NCI-H526 (cell line): ENCODE data around the gene EIF3C.
"Not testable (repeated sequence)": the region's sequence is repeated elsewhere in the genome, so short reads cannot be mapped to it uniquely, and the experiment has no call there.

Experiments used
- DNase-seq, 2 experiments: peaks; one replicate each; lab custom pipeline; 2025; lab: John Stamatoyannopoulos, UW

Gene EIF3C

GRCh38 chr16:28711220-28712083 lies at the start of gene EIF3C:
TSS of gene EIF3C (plus strand) at chr16:28711464. CDS start at chr16:28711687, 223 bp downstream.
- not testable (repeated sequence) for DNase-seq

DNA sequence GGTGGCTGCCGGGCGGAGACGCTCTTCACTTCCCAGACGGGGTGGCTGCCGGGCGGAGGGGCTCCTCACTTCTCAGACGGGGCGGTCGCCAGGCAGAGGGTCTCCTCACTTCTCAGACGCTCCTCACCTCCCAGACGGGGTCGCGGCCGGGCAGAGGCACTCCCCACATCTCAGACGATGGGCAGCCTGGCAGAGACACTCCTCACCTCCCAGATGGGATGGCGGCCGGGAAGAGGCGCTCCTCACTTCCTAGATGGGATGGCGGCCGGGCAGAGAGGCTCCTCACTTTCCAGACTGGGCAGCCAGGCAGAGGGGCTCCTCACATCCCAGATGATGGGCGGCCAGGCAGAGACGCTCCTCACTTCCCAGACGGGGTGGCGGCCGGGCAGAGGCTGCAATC lies 45.0 kb upstream of the EIF3C start:
- not testable (repeated sequence) for DNase-seq

DNA sequence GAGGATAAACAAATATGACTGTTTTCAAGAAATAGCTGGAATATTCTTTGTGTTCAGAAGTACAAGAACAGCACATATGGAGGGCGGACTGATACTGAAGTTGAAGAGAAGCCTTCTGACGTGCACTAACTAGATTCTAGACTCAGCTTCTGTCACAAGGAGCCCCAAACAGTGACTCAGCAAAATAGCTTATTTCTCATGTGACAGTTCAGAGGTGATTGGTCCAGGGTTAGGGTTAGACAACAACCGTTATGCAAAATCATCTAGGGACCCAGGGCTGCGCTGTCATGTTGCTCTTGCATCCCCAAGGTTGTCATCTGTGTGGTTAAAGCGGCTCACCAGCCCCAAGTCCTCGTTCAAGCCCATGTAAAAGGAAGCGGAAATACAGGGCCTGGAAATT lies 43.8 kb upstream of the EIF3C start:
- not testable (repeated sequence) for DNase-seq

DNA sequence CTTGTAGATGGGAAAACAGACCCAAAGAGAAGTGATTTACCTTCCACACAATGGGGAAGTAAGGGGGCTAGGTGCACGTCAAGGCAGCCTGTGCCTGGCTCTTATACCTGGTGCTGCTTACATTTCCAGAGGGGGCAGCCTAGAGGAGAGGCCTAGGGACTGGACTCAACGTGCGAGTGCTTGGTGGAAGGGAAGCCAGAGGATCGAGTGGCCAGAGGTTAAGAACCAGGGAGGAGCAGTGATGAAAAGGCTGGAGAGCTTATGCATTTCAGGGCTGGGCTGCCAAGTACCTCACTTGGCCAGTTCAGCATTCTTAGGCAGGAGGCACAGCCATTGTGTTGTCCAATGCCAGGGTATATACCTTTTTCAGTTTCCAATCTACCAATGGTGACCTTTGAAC lies 43.1 kb upstream of the EIF3C start:
- DNase-seq: not testable (repeated sequence)

- not testable (repeated sequence) for DNase-seq
These were observed 22.8 kb upstream of the EIF3C start for GRCh38 chr16:28688327-28688952.

DNA sequence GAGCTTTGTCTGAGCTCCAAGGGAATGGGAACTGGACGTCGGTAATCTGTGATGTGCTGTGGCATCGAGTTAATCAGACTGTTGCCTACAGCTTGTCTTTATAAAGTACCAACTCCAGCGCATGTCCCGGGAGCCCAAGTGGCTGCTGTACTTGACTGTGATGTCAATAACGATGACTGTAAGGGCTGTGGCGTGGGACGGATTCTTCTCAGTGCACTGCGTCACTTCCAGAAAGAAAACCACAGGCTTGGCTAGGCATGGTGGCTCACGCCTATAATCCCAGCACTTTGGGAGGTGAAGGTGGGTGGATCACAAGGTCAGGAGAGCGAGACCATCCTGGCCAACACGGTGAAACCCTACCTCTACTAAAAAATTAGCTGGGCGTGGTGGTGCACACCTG lies 21.8 kb upstream of the EIF3C start:
- DNase-seq: not testable (repeated sequence)

- not testable (repeated sequence) for DNase-seq
These were observed 19.5 kb upstream of the EIF3C start for GRCh38 chr16:28691722-28692121.

GRCh38 chr16:28693257-28693950 lies 17.9 kb upstream of the EIF3C start:
- not testable (repeated sequence) for DNase-seq

DNA sequence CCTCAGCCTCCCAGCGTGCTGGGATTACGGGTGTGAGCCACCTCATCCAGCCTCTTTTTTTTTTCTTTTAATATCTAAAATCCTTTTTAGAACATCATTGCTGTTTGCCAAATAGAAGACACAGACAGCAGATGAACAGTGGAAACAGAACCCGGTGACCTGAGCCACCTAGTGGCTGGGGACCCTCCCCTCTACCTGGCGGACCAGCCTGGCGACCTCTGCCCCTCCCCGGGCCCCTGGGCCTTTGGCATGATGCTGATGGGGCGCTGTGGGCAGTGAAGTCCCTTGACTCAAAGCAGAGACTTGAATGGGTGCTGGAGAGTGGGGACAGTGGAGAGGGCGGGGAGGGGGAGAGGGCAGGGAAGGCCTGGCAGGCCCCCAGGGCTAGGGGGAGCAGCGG lies 11.5 kb upstream of the EIF3C start:
- not testable (repeated sequence) for DNase-seq

GRCh38 chr16:28700349-28700748 lies 10.9 kb upstream of the EIF3C start:
- not testable (repeated sequence) for DNase-seq

- not testable (repeated sequence) for DNase-seq
These were observed 9.9 kb upstream of the EIF3C start for GRCh38 chr16:28701384-28701783.

DNA sequence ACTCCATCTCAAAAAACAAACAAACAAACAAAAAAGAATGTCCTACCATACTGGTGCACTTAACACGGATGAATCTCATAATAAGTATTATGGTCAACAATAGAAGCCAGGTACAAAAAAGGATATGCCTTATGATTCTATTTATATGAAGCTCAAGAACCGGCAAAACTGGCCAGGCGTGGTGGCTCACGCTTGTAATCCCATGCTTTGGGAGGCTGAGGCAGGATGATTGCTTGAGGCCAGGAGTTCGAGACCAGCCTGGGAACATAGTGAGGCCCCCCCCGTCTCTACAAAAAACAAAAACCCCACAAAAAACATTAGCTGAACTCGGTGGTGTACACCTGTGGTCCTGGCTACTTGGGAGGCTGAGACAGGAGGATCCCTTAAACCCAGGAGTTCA lies 7.0 kb upstream of the EIF3C start:
- DNase-seq: not testable (repeated sequence)

- DNase-seq: not testable (repeated sequence)
These were observed 11.8 kb downstream of the EIF3C start for GRCh38 chr16:28722852-28723650.

DNA sequence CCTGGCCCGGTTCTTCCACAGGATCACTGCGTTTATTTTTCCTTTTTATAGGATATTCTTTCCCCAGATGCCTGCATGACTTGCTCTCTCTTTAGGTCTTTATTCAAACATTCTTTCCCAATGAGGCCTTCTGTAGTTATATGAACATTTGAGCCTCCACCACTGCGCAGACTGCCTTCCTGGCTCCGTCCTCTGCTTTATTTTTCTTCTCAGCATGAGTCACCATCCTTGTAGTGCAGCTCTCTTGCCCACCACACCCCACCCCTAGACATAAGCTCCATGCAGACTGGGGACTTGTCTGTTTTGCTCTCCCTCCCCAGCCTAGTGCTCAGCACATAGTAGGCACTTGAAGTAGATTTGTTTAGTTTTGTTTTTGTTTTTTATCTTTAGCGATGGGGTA lies 20.0 kb downstream of the EIF3C start:
- not testable (repeated sequence) for DNase-seq

GRCh38 chr16:28732455-28733124 lies 21.3 kb downstream of the EIF3C start:
- DNase-seq: not testable (repeated sequence)

- not testable (repeated sequence) for DNase-seq
These were observed 28.5 kb downstream of the EIF3C start for GRCh38 chr16:28739787-28740186.

- not testable (repeated sequence) for DNase-seq
These were observed 29.4 kb downstream of the EIF3C start for GRCh38 chr16:28740631-28741030.

DNA sequence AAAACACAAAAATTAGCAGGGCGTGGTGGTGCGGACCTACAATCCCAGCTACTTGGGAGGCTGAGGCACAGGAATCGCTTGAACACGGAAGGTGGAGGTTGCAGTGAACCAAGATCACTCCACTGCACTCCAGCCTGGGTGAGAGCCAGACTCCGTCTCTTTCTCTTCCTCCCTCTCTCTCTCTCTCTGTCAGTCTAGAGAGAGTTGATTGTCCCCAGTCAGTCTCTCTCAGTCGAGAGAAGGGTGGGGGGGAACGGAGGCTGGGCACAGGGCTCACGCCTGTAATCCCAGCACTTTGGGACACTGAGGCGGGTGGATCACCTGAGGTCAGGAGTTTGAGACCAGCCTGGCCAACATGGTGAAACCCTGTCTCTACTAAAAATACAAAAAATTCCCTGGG lies 30.0 kb downstream of the EIF3C start:
- DNase-seq: not testable (repeated sequence)

DNA sequence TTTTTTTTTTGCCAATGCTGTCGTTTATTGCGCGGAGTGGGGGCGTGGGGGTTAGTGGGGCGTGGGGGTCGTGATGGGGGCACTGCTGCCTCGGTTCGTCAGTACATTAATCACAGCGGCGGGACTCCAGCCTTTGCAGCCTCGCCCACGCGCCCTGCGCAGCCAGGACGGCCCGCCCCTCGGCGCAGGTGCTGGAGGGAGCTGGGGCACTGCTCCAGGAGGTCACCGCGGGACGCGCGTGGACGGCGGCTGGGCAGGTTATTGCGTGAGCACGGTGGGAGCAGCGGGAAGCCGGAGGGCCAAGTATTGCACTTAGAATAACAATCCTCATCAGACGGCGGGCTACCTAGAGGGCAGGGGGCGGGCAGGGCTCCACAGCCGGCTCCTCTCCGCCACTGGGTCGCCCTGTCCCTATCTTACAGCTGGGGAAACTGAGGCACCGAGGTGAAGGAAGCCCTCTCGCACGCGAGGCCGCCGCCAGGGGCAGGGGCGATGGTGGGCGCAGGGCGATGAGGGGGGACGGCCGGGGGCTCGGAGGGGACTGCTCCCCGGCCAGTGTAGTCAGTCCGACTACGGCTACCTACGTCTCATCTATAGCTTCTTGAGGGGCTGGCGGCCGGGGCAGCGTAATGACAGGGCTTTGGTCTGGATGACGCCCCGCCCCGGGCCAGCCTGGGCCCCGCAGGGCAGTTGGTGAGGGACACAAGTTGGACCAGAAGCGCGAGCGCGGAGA lies 35.5 kb downstream of the EIF3C start:
- not testable (repeated sequence) for DNase-seq

GRCh38 chr16:28749997-28750465 lies 38.8 kb downstream of the EIF3C start:
- not testable (repeated sequence) for DNase-seq
